Kidney epithelial cell (primary cell): ENCODE measurements around the gene CYBC1. TPM values are rescaled to one million over a fixed set of nuclear protein-coding genes. Genes with fewer than 3 reads are reported as not detected.

ENCODE experiments used
- DNase-seq: peaks from one replicate; pipeline ENCODE4 v3.0.0-alpha.2; 2010; ENCODE audit warnings: low read depth
- H3K27me3 ChIP-seq: 2 replicates; pipeline ENCODE4 v1.6.0; 2011; ENCODE audit warnings: low read length; ENCODE audit not compliant: control insufficient read depth, insufficient read depth
- H3K36me3 ChIP-seq: 2 replicates; pipeline ENCODE4 v1.5.1; 2011; ENCODE audit warnings: low read length; ENCODE audit not compliant: control insufficient read depth, insufficient read depth
- H3K4me3 ChIP-seq: 2 replicates; pipeline ENCODE4 v1.5.1; 2011; ENCODE audit warnings: low read depth, mild to moderate bottlenecking, control low read depth, low read length
- total RNA-seq: library from RNA; depleted of rRNA; stranded (reverse); fragments of >200 nt; gene quantifications from 2 replicates; pipeline ENCODE4 v1.2.3, GENCODE V29; 2015
- TF ChIP-seq, protein P1 (sequence below): IDR thresholded peaks from 2 replicates; pipeline ENCODE4 v1.5.1; 2011; ENCODE audit warnings: mild to moderate bottlenecking, moderate library complexity, low read length, control low read depth, inconsistent platforms; ENCODE audit not compliant: insufficient read depth, poor library complexity, severe bottlenecking

The CYBC1 gene
- total RNA-seq, 1 donor from 2014 or later, result 76.0 TPM

DNA sequence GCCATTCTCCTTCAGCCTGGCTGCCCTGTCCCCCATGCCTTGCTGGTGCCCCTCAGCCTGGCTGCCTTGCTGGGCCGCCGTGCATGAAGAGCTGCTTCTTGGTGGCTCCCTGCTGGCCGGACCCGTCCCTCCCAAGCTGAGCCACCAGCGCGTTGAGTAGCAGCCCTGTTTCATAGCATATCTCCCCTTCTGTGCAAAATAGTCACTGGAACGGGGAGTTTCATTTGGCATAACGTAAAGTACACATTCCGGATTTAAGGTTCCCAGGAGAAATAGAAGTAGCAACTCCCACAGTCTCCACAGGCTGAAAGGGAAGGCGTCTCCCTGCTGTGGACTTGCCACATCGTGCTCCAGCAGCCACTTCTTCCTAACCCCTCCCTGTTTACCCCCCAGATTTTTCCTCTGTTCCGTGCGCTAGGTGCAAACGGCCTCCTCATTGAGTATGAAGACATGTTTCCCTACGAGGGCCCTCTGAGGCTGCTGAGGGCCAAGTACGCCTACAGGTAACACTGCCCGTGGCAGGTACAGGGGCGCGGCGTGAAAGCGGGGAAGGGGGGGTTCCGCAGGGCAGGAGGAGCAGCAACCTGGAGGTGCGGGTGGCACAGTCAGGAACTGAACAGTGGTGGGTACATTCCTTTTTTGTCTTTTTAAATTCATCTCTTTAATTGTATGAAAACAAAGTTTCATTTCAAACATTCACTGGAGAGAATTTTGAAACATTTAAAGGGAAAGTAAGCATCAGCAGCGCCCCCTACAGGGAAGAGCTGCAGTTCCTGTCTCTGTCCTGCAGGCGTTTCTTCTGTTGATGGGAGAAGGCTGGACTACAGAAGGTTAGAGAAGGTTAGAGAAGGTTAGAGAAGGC is 26.3 kb downstream of the CYBC1 start:
- TF ChIP-seq, protein P1, sequence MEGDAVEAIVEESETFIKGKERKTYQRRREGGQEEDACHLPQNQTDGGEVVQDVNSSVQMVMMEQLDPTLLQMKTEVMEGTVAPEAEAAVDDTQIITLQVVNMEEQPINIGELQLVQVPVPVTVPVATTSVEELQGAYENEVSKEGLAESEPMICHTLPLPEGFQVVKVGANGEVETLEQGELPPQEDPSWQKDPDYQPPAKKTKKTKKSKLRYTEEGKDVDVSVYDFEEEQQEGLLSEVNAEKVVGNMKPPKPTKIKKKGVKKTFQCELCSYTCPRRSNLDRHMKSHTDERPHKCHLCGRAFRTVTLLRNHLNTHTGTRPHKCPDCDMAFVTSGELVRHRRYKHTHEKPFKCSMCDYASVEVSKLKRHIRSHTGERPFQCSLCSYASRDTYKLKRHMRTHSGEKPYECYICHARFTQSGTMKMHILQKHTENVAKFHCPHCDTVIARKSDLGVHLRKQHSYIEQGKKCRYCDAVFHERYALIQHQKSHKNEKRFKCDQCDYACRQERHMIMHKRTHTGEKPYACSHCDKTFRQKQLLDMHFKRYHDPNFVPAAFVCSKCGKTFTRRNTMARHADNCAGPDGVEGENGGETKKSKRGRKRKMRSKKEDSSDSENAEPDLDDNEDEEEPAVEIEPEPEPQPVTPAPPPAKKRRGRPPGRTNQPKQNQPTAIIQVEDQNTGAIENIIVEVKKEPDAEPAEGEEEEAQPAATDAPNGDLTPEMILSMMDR, result peak; percentile 65
- DNase-seq, result no peak
- H3K36me3 ChIP-seq, result peaks cover 1% of the 10 kb centered on the region
- H3K27me3 ChIP-seq, result no peaks in the 10 kb centered on the region
- no peak overlapping the region for H3K4me3 ChIP-seq

DNA sequence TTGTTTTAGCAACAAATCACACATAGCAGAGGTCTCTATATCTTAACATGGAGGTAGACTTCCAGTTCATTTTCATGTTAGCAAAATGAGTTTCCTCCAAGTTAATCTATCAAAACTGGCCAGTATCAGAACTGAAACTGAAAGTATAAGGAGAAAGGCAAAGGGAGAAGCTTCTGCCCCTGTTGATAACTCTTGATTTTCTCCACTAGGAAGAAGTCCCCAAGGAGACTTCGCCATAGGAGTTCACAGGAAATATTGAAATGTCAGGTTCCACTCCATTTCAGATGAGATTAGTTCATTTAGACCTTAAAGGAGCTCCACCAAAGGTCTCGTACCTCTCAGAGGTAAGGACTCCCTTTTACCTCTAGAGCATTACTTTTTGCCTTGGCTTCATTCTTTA is 31.0 kb downstream of the CYBC1 start:
- no peak for DNase-seq
- Histone ChIP-seq H3K4me3 (no peak overlapping the region), H3K36me3 (peaks cover 1% of the 10 kb centered on the region), H3K27me3 (no peaks in the 10 kb centered on the region)
- TF ChIP-seq, protein P1, result no peak

DNA sequence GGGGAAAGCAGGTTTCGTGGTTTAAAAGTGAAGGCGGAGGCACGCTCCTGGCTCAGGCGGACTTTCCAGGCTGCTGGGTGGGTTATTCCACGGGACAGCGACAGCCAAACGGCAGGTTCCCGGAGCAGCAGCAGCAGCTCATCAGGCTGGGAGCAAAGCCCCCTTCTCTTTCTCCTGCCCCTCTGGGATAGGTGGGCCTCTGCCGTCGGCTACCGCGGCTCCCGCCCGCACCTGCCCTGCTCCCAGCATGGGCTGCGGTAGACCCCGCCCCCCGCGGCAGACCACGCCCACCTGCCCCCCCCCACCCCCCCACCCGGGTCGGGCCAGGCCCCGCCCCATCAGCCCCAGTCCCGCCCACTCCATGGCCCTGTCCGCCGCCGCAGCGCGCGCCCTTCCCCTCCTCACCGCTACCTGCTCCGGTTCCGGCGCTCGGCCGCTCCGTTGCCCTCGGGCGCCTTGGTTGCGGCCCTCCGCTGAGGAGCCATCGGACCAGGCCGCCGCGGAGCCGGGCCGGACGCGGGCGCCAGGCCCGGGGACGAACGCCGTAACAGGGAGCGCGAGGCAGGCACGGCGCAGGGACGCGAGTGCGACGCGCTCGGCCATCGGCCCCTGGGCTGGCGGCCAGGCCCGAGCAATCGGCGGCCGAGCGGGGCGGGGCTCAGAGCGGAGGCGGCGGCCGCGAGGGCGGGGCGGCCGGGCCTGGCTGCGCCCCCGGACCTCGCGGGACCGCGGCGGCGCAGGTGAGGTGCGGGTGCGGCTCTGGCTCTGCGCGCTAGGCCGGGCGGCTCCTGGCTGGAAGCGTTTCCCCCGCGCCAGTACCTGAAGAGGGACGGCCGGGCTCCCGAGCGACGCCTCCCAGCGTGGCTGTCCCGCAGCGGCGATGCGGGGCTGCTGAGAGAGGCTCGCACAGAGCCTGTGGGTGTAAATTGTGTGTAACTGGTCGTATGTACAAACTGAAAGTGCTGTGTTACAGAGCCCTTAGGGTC is 32.3 kb downstream of the CYBC1 start, which contains the start of the genes HEXD and OGFOD3:
HEXD (plus strand) TSS at position 347 of the 986 bp plus-strand sequence. CDS start 1,453 bp downstream, outside the sequence.
OGFOD3 (minus strand) TSS at position 586 of the 986 bp plus-strand sequence; CDS start at position 485, 101 bp downstream.
- H3K4me3 ChIP-seq, result peak within 1 kb of the TSS; percentile 87
- no peak for DNase-seq
- H3K27me3 ChIP-seq, result no peaks in the 10 kb centered on the region
- peaks cover 1% of the 10 kb centered on the region for H3K36me3 ChIP-seq
- TF ChIP-seq, protein P1, result no peak

DNA sequence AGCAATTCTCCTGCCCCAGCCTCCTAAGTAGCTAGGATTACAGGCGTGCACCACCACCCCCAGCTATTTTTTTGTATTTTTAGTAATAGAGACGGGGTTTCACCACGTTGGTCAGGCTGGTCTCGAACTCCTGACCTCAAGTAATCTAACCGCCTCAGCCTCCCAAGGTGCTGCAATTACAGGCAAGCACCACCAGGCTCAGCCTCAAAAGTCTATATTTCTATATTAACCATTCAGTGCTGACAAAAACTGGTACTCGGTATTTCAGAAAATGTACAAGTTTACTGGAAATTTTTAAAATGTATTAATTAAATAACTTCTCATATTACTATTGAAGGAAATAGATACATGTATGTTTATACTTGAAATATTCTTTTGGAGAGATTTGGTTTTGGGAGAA is 33.8 kb downstream of the CYBC1 start:
- no peaks in the 10 kb centered on the region for H3K27me3 ChIP-seq
- H3K36me3 ChIP-seq, result no peaks in the 10 kb centered on the region
- TF ChIP-seq, protein P1, result no peak
- no peak overlapping the region for H3K4me3 ChIP-seq
- DNase-seq, result no peak

DNA sequence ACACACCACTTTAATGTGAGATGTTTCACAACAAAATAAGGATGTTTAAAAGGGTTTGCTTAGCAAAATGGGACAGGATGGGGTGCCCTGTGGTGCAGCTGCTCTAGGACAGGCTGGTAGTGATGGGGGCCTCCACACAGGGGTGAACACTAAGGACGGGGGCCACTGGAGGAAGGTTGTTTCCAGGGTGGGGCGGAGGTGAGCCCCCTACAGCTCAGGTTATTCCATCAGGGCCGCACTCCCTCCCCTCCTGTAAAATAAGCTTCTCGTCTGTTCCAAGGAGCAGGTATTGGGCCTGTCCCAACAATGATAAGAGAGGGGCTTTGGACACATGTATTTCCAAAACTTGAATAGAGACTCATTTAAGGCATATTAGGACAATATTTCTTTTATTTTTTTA is 34.3 kb downstream of the CYBC1 start:
- TF ChIP-seq, protein P1, result no peak
- no peak overlapping the region for H3K4me3 ChIP-seq
- no peak for DNase-seq
- H3K27me3 ChIP-seq, result no peaks in the 10 kb centered on the region
- H3K36me3 ChIP-seq, result no peaks in the 10 kb centered on the region
